Measurements from ENCODE around the gene NCAM1.
"Not testable (repeated sequence)": the region's sequence is repeated elsewhere in the genome, so short reads cannot be mapped to it uniquely, and the experiment has no call there.

NCAM1 gene

GRCh38 chr11:113023228-113023627 is 62.0 kb downstream of the NCAM1 start:
- DNase-seq = no peak

DNA sequence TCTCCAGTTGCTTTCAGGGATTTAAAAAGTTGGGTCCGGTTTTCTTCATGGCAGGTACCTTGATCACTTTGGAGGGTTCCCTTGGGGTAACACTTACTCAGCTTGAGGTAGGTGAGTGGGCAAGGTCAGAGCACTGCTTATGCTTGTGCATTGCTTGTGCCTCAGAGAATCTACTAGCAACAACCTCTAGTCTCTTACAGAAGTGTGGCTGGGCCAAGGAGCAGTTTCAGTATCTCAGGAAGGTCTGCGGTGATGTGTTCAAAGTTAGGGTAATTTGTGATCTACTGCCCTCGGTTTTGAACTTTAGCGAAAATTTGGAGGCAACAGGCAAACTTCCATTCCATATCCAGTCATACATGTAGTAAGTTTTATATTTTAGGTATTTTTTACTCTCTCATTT is 62.8 kb downstream of the NCAM1 start:
- no peak for DNase-seq

- no peak for DNase-seq
These were observed 65.6 kb downstream of the NCAM1 start for GRCh38 chr11:113026778-113027177.

DNA sequence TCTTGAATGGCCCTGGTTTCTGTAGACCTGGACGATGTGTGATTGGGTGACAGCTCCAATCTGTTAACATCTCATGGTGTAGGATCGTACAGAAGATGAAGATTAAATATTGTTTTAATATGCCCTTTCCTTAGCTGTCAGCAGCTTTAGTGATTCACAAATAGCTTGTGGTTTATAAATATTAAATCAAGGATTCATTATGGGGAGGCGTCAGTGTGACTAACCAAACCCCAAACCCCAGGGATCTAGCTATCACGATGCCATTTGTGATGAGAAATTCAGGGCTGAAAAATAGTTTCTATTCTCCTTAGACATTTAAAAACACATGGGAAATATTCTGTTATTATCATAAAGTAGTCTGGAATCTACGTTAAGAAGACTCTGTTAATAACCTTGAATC is 73.4 kb downstream of the NCAM1 start:
- DNase-seq = no peak

GRCh38 chr11:113035708-113036107 is 74.5 kb downstream of the NCAM1 start:
- DNase-seq = no peak

DNA sequence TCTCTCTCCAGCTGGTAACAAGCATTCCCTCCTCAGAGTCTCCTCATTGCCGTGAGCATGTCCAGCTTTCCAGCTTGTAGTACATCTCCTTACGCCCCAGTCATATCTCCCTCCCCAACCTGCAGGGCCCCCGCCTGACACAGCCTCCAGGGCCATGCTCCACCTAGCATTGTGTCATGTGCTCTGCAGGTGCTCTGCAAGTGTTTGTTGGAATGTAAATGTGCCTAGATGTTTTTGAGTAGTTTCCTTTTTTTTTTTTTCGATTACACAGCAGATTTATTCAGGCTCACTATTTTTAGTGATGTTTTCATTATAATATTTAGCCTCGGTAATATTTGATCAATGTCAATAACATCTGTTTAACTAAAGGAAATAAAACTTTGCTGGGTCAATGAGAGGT is 82.5 kb downstream of the NCAM1 start:
- no peak for DNase-seq

GRCh38 chr11:113045146-113045545 is 83.9 kb downstream of the NCAM1 start:
- no peak for DNase-seq

GRCh38 chr11:113046866-113047265 is 85.6 kb downstream of the NCAM1 start:
- DNase-seq = no peak

GRCh38 chr11:113048820-113049768 is 87.9 kb downstream of the NCAM1 start:
- peak; percentile 5 for DNase-seq

- not testable (repeated sequence) for DNase-seq
These were observed 91.8 kb downstream of the NCAM1 start for GRCh38 chr11:113053042-113053441.

- DNase-seq = no peak
These were observed 95.8 kb downstream of the NCAM1 start for GRCh38 chr11:113057038-113057437.

DNA sequence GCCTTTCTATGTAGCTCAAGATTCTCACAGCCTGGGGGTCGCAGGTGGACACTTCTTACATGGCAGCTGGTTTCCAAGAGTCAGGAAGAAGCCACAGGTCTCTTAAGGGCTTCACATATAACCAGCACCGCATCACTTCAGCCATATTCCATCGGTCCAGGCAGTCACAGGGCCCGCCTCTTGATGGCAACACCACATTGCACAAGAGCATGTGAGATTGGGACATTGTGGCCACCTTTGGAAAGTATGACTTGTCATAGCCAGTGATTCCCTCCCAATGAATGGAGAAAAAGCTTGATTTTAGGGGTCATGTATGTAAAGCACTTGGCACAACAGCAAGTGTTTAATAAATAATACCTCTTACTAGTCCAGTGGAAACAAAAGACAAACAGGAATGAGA is 98.3 kb downstream of the NCAM1 start:
- no peak for DNase-seq

DNA sequence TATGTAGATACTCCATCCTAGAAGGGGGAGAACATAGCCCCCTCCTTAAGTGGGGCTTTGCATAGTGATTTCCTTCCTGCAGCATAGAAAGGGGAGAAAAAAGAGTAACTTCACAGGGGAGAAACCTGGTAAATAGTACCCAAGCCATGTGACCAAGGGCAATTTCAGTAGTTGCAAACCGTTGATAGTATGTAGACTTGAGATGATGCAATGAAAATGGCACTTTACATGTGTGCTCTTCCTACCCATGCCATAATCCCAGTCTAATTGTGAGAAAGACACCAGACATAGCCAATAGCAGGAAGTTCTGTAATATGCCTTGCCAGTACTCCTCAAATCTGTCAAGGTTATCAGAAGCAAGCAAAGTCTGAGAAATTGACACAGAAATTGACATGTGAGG is 104.1 kb downstream of the NCAM1 start:
- DNase-seq = no peak

DNA sequence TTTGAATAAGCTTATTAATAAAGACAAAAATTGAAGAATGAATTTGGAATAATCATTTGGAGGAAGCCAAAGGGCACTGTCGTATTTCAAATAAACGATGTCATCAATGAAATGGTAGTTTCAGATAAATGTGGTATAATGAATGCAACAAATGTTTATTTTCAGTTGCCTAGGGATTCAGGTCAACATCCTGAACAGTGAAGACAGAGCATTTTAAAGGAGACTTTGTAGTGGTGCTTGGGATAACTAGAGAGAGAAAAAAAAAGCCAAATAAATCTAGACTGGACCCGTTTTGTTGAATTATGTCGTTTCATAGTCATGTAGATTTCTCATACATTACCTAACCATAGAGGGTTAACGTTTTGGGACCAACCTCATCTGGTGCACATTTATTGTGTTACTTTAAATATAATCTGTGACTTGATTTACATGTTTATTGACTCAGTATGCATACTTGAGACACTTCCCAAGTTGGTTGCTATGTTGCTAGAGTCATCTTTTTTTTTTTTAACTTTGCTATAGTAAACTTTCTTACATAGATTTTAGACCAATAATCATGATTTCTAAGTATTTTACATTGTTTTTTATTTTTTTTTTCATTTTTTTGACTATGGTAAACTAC is 111.1 kb downstream of the NCAM1 start:
- DNase-seq = no peak

DNA sequence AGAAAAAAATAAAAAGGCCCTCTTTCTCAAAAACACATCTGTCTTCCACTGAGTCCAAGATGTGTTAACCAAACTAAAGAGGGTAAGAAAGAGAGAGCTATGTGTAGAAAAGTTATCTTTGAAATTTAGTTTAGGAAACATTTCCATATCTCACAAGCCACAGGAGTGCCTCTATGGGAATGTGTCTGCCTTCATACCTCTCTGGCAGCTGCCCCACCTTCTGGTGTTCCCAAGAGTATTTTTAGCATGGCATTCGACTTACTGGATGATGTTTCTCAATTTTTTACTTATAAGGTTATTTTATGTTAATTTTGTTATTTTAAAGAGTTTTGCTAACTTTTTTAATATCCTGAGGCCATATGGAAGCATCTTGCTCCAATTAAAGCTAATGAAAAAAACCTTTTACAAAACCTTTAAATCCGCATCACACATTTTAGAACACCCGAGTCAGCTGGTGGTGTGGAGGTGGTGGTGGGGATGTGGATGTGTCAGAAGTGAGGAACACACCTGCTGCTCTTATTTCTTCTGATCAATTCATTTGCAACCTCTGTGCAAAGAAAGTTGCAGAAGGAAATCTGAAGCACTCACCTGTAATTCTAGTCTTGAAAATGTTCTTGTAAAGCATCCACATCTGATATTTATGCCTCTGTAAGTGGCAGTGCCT is 112.2 kb downstream of the NCAM1 start:
- no peak for DNase-seq

DNA sequence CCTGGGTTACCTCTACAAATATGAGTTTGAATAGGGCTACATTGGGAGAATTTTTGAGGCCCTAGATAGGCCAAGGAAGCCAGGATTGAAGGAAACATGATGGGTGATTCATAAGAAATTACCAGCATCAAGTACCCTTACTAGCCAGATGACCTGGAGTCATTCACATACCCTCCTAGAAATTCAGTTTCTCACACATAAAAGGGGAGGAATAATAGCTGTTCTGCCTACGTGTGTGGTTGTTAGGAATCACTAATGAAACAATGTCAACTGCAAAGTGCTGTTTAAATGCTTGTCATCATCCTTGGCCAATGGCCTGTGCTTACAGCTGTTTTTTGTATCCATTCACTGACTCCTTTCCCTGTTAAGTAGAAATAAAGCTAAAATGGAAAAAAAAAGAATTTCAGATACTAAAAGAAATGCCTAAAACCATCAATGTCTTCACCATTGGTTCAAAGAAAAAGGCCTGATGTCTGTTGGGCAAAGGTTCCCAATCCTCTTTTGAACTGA is 114.4 kb downstream of the NCAM1 start:
- no peak for DNase-seq

DNA sequence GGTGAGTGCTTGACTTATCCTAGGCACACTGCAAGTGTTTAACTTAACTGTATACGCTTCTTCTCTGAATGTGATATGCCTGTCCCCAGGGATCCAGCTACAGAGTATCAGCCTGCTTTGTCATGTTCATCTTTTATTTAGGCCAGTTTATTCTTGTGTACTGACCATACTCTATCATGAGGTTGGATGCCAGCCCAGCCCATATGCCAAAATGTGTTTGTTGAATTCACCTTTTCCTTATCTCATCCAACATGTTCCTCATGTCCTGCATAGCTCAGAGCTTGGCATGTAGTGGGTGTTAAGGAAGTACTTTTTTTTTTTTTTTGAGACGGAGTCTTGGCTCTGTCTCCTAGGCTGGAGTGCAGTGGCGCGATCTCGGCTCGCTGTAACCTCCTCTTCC is 116.2 kb downstream of the NCAM1 start:
- no peak for DNase-seq

DNA sequence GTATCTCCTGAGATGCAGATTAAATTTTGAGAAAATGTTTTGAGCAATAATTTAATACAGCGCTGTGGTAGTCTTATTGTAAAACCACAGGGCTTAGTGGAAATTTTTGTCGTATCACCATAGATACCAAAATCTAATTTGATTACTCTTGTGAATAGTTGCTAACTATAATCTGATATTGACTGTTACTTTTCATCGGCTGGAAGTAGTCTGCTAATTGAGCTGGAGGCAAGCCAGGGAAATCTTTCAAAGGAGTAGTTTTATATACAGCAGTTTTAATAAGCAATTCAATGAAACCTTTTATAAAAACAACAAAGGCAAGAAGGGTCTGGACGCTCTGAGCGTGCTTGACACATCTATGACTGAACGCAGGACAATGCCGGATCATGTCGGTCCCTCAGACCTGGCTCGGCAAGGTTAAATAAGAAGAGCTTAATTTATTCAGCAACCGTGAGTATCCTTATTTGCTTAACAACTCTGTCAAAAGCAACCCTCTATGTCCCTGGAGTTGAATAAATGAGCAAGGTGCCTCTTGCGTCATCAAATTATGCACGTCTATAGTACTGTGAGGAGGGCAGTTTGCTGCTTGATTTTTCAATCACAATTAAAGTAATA is 121.2 kb downstream of the NCAM1 start:
- DNase-seq = no peak

- DNase-seq = no peak
These were observed 122.4 kb downstream of the NCAM1 start for GRCh38 chr11:113083571-113083970.

DNA sequence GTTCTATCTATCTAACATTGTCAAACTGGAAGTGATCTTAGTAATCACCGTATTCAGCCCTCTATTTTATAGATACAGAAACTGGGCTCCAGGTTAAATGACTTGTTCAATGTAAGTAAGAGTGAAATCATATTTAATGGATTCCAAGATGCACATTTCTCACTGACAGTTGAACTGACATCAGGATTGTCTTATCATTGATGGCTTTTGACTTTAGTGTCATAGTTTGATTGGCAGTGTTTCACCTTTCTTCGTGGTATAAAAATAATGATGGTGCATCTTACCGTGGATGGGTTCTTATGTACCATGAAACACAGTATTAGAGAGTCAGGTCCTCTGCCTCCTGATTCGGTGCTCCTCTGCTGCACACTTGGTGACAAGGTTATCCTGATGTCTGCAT is 123.1 kb downstream of the NCAM1 start:
- no peak for DNase-seq

DNA sequence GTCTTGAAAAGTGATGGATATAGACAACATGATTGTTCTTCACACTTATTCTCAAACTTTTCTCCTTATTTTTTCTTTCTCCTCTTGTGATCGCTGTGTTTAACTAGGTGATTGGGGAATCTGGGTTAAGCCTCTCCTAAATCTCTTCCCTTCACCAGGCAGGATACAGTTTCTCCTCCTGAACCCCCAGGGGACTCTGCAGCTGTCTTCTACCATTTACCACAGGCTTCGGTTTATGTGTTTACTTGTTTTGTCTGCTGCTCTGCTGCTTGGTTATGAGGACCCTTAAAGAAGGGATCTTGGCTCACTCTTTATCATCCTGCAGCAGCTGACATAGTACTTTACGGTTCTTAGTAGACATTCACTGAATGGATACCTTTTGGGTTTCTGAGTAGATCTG is 124.2 kb downstream of the NCAM1 start:
- no peak for DNase-seq

- DNase-seq = no peak
These were observed 126.5 kb downstream of the NCAM1 start for GRCh38 chr11:113087706-113088105.

Data from EL (cell line).